ENCODE data around the gene TSPAN7. TPM values are rescaled to one million over a fixed set of nuclear protein-coding genes. Genes with fewer than 3 reads are reported as not detected.

Gene TSPAN7
- polyA plus RNA-seq, 4 donors: 52.6 to 76.6 (median 61.0) TPM

GRCh38 chrX:38639730-38640129 lies 78.4 kb downstream of the TSPAN7 start:
- DNase-seq (ENCODE audit: low read depth in 4 of 4, low spot score in 3 of 4): no peak

- no peak for DNase-seq (ENCODE audit: low read depth in 4 of 4, low spot score in 3 of 4)
These were observed 79.9 kb downstream of the TSPAN7 start for GRCh38 chrX:38641197-38641596.

GRCh38 chrX:38643903-38644302 lies 82.6 kb downstream of the TSPAN7 start:
- no peak for DNase-seq (ENCODE audit: low read depth in 4 of 4, low spot score in 3 of 4)

GRCh38 chrX:38646129-38646528 lies 84.8 kb downstream of the TSPAN7 start:
- DNase-seq (ENCODE audit: low read depth in 4 of 4, low spot score in 3 of 4): no peak

GRCh38 chrX:38649221-38649620 lies 87.9 kb downstream of the TSPAN7 start:
- no peak for DNase-seq (ENCODE audit: low read depth in 4 of 4, low spot score in 3 of 4)

GRCh38 chrX:38649674-38650647 lies 88.6 kb downstream of the TSPAN7 start:
- DNase-seq (ENCODE audit: low read depth in 4 of 4, low spot score in 3 of 4): no peak

- no peak for DNase-seq (ENCODE audit: low read depth in 4 of 4, low spot score in 3 of 4)
These were observed 90.6 kb downstream of the TSPAN7 start for GRCh38 chrX:38651625-38652601.

- DNase-seq (ENCODE audit: low read depth in 4 of 4, low spot score in 3 of 4): no peak
These were observed 91.6 kb downstream of the TSPAN7 start for GRCh38 chrX:38652934-38653442.

- peak in 1 of 4 donors; percentile 11 for DNase-seq (ENCODE audit: low read depth in 4 of 4, low spot score in 3 of 4)
These were observed 93.0 kb downstream of the TSPAN7 start for GRCh38 chrX:38654302-38654701.

- no peak for DNase-seq (ENCODE audit: low read depth in 4 of 4, low spot score in 3 of 4)
These were observed 95.1 kb downstream of the TSPAN7 start for GRCh38 chrX:38656350-38656915.

GRCh38 chrX:38657562-38657961 lies 96.2 kb downstream of the TSPAN7 start:
- no peak for DNase-seq (ENCODE audit: low read depth in 4 of 4, low spot score in 3 of 4)

GRCh38 chrX:38660395-38661102 lies 99.2 kb downstream of the TSPAN7 start:
- no peak for DNase-seq (ENCODE audit: low read depth in 4 of 4, low spot score in 3 of 4)

GRCh38 chrX:38661103-38661441 lies 99.7 kb downstream of the TSPAN7 start:
- DNase-seq (ENCODE audit: low read depth in 4 of 4, low spot score in 3 of 4): no peak

- no peak for DNase-seq (ENCODE audit: low read depth in 4 of 4, low spot score in 3 of 4)
These were observed 100.2 kb downstream of the TSPAN7 start for GRCh38 chrX:38661561-38661960.

GRCh38 chrX:38662640-38663039 lies 101.3 kb downstream of the TSPAN7 start:
- DNase-seq (ENCODE audit: low read depth in 4 of 4, low spot score in 3 of 4): no peak

- DNase-seq (ENCODE audit: low read depth in 4 of 4, low spot score in 3 of 4): peak in 2 of 4 donors; percentile 22 to 38
These were observed 102.9 kb downstream of the TSPAN7 start for GRCh38 chrX:38664285-38664684.

- no peak for DNase-seq (ENCODE audit: low read depth in 4 of 4, low spot score in 3 of 4)
These were observed 105.6 kb downstream of the TSPAN7 start for GRCh38 chrX:38666909-38667308.

GRCh38 chrX:38668771-38669170 lies 107.4 kb downstream of the TSPAN7 start:
- DNase-seq (ENCODE audit: low read depth in 4 of 4, low spot score in 3 of 4): no peak

- DNase-seq (ENCODE audit: low read depth in 4 of 4, low spot score in 3 of 4): no peak
These were observed 108.1 kb downstream of the TSPAN7 start for GRCh38 chrX:38669428-38669827.

- no peak for DNase-seq (ENCODE audit: low read depth in 4 of 4, low spot score in 3 of 4)
These were observed 111.3 kb downstream of the TSPAN7 start for GRCh38 chrX:38672646-38673045.

Data from right renal pelvis (tissue), 4 donors.